ENCODE results near the gene TXNRD3. TPM values are rescaled to one million over a fixed set of nuclear protein-coding genes. Genes with fewer than 3 reads are reported as not detected.

The TXNRD3 gene
- total and polyA plus RNA-seq, 2 of the 4 experiments (the other 2 are of a cell fraction) = 3.9 to 8.4 TPM

DNA sequence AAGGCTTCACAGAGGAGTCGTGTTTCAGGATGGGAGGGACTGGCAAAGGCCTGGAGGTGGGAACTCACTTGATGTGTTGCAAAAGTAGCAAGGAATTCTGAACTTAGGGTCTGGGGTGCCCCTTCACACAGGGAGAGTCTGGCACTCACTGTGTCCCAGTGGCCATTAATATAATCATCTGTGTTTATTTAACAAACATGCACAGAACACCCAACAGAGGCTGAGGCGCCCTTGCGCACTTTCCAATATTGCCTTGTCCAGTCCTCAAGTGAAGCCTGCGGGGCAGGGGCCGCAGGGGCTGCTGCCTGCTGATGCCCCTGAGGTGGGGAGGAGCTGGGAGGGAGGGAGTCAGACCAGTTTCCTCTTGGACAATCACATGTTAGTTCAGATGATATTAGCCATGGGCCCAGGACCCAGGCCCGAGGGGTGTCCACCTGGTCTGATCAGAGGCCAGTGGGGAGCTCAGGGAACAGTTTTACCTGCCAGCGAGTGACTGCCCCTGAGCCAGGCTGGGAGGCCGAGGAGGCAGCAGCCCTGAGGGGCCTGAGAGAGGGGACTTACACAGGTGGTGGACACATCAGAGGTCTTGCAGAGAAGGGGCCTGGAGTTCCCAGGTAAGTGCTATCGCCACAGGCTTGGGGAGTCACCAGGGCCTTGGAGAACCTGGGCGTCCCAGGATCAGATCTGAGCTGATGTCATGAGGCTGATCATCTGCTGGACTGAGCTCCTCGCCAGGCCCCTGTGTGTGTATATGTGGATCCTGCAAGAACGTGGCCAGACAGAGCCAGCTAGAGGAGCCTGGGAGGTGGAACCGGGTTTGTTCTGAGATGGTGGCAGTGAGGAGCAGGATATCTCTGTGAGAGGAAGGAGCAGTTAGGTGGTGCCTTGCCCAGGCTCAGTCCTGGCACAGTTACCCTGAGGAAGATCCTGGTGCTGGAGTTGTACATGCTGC is 13.8 kb upstream of the TXNRD3 start:
- Histone ChIP-seq H3K9me1 (ENCODE audit: insufficient read depth, low read length) (no peaks in the 10 kb centered on the region), H3K23ac (ENCODE audit: low read depth, low read length) (no peak overlapping the region), H3K27ac (ENCODE audit: insufficient read depth, low read length) (no peak overlapping the region), H3K27me3 (ENCODE audit: control insufficient read depth, insufficient read depth, low read length) (peaks cover 38% of the 10 kb centered on the region), H4K8ac (ENCODE audit: low read depth in 2 of 2, low read length in 2 of 2) (no peak overlapping the region), H3K79me1 (ENCODE audit: low read depth in 1 of 2, low read length in 2 of 2) (no peaks in the 10 kb centered on the region), H3K9me3 (ENCODE audit: control insufficient read depth, insufficient read depth, low read length) (peaks cover 4% of the 10 kb centered on the region; the same call in 1 of the 2 replicates), H4K5ac (ENCODE audit: low read depth, low read length) (no peak overlapping the region), H2AFZ (replicated peaks; ENCODE audit: low read length, poor library complexity) (no peak overlapping the region), H3K18ac (ENCODE audit: low read depth, low read length) (no peak overlapping the region), H3K36me3 (ENCODE audit: control insufficient read depth, insufficient read depth, low read length) (no peaks in the 10 kb centered on the region), H3K4me2 (ENCODE audit: low read depth, low read length) (no peak overlapping the region), H3K4me3 (ENCODE audit: insufficient read depth, low read depth, low read length) (no peak overlapping the region), H2BK20ac (ENCODE audit: low read depth, low read length) (no peak overlapping the region), H2BK15ac (ENCODE audit: low read depth, low read length) (no peak overlapping the region), H3K9ac (ENCODE audit: low read depth, low read length) (no peak overlapping the region), H3K14ac (replicated peaks; ENCODE audit: low read depth, low read length) (no peak overlapping the region), H3K4ac (ENCODE audit: low read depth, low read length) (no peak overlapping the region), H2AK9ac (replicated peaks; ENCODE audit: low read depth, low read length, poor library complexity) (no peak overlapping the region), H4K91ac (ENCODE audit: insufficient read depth, low read depth, low read length) (no peak overlapping the region), H3K4me1 (ENCODE audit: control insufficient read depth, insufficient read depth, low read length) (peaks cover 2% of the 10 kb centered on the region; the same call in 1 of the 2 replicates), H2BK120ac (ENCODE audit: low read depth, low read length) (no peak overlapping the region), H3K56ac (ENCODE audit: extremely low read depth, insufficient read depth, low read length) (no peak overlapping the region), H2AK5ac (ENCODE audit: low read depth, low read length) (no peak overlapping the region), H2BK5ac (ENCODE audit: low read depth, low read length, poor library complexity, severe bottlenecking) (no peak overlapping the region), H4K20me1 (ENCODE audit: insufficient read depth, low read length) (no peaks in the 10 kb centered on the region)
- in situ Hi-C loops (cut with MboI; ENCODE audit: low sequenced_read_pairs) (no loop called here), intact Hi-C loops (cut with micrococcal nuclease) (no loop called here), dilution Hi-C loops (cut with HindIII; ENCODE audit: low sequenced_read_pairs, unreplicated experiment) (no loop called here)
- POLR2A ChIA-PET (ENCODE audit: unreplicated experiment) = no interaction called here
- WGBS, 2 experiments (ENCODE audit: extremely low coverage in 2 of 2, insufficient read length in 1 of 2) = 58% methylated on average over 2 of the region's 13 CpGs; no CpG with 5 or more reads in 1 of the 2 experiments
- CTCF ChIA-PET = interaction anchor here (1.2 kb wide), 1 partner anchor 9 kb away, joined by 3 read pairs; no protein-coding TSS in a partner anchor
- BruUV-seq (replicated peaks) = no TSS peak
- ATAC-seq (ENCODE audit: low read depth) = no peak
- DNase-seq = no peak
- TF ChIP-seq RCOR1 (IDR thresholded peaks at IDR 0.05; ENCODE audit: insufficient replicate concordance, low read length) (no peak), CEBPB (IDR thresholded peaks at IDR 0.05; ENCODE audit: low read depth, low read length) (no peak), FOS (IDR thresholded peaks at IDR 0.05; ENCODE audit: low read depth, low read length) (no peak), RAD21 (IDR thresholded peaks at IDR 0.05; ENCODE audit: low read length) (no peak), RFX5 (IDR thresholded peaks at IDR 0.05; ENCODE audit: low read depth, low read length) (no peak), SMC3 (IDR thresholded peaks at IDR 0.05; ENCODE audit: low read depth, low read length) (no peak), BHLHE40 (IDR thresholded peaks at IDR 0.05; ENCODE audit: low read depth, low read length) (no peak), MAFK (IDR thresholded peaks at IDR 0.05; ENCODE audit: low read depth, low read length) (no peak), MAZ (IDR thresholded peaks at IDR 0.05; ENCODE audit: borderline replicate concordance, low read depth, low read length) (no peak), NFE2L2 (IDR thresholded peaks at IDR 0.05; ENCODE audit: low read depth, low read length) (no peak), POLR2A (IDR thresholded peaks at IDR 0.05; ENCODE audit: low read depth, low read length) (no peak), CHD1 (IDR thresholded peaks at IDR 0.05; ENCODE audit: low read depth, low read length) (no peak)
- TF ChIP-seq, protein P1, sequence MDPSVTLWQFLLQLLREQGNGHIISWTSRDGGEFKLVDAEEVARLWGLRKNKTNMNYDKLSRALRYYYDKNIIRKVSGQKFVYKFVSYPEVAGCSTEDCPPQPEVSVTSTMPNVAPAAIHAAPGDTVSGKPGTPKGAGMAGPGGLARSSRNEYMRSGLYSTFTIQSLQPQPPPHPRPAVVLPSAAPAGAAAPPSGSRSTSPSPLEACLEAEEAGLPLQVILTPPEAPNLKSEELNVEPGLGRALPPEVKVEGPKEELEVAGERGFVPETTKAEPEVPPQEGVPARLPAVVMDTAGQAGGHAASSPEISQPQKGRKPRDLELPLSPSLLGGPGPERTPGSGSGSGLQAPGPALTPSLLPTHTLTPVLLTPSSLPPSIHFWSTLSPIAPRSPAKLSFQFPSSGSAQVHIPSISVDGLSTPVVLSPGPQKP (IDR thresholded peaks at IDR 0.05; ENCODE audit: borderline replicate concordance, low read depth, low read length) = no peak
- TF ChIP-seq, protein P2, sequence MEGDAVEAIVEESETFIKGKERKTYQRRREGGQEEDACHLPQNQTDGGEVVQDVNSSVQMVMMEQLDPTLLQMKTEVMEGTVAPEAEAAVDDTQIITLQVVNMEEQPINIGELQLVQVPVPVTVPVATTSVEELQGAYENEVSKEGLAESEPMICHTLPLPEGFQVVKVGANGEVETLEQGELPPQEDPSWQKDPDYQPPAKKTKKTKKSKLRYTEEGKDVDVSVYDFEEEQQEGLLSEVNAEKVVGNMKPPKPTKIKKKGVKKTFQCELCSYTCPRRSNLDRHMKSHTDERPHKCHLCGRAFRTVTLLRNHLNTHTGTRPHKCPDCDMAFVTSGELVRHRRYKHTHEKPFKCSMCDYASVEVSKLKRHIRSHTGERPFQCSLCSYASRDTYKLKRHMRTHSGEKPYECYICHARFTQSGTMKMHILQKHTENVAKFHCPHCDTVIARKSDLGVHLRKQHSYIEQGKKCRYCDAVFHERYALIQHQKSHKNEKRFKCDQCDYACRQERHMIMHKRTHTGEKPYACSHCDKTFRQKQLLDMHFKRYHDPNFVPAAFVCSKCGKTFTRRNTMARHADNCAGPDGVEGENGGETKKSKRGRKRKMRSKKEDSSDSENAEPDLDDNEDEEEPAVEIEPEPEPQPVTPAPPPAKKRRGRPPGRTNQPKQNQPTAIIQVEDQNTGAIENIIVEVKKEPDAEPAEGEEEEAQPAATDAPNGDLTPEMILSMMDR (conservative IDR thresholded peaks at IDR 0.05; ENCODE audit: low read depth, low read length) = no peak
- TF ChIP-seq, protein P3, sequence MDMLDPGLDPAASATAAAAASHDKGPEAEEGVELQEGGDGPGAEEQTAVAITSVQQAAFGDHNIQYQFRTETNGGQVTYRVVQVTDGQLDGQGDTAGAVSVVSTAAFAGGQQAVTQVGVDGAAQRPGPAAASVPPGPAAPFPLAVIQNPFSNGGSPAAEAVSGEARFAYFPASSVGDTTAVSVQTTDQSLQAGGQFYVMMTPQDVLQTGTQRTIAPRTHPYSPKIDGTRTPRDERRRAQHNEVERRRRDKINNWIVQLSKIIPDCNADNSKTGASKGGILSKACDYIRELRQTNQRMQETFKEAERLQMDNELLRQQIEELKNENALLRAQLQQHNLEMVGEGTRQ (IDR thresholded peaks at IDR 0.05; ENCODE audit: low read depth, low read length) = no peak
